Measurements from ENCODE around the gene C9orf43. TPM values are rescaled to one million over a fixed set of nuclear protein-coding genes. Genes with fewer than 3 reads are reported as not detected.

The C9orf43 gene
- total RNA-seq, 1 donor from 2014 or later: 0.35 TPM

- intact Hi-C loops (cut with DNase I): no loop called here
- Histone ChIP-seq H3K4me3 (no peak overlapping the region), H3K36me3 (no peaks in the 10 kb centered on the region), H3K9me3 (no peaks in the 10 kb centered on the region), H3K27me3 (ENCODE audit: low read depth) (no peaks in the 10 kb centered on the region), H3K27ac (no peak overlapping the region), H3K4me1 (peaks cover 12% of the 10 kb centered on the region)
- TF ChIP-seq, protein P1, sequence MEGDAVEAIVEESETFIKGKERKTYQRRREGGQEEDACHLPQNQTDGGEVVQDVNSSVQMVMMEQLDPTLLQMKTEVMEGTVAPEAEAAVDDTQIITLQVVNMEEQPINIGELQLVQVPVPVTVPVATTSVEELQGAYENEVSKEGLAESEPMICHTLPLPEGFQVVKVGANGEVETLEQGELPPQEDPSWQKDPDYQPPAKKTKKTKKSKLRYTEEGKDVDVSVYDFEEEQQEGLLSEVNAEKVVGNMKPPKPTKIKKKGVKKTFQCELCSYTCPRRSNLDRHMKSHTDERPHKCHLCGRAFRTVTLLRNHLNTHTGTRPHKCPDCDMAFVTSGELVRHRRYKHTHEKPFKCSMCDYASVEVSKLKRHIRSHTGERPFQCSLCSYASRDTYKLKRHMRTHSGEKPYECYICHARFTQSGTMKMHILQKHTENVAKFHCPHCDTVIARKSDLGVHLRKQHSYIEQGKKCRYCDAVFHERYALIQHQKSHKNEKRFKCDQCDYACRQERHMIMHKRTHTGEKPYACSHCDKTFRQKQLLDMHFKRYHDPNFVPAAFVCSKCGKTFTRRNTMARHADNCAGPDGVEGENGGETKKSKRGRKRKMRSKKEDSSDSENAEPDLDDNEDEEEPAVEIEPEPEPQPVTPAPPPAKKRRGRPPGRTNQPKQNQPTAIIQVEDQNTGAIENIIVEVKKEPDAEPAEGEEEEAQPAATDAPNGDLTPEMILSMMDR (IDR thresholded peaks at IDR 0.05): no peak
- DNase-seq (no peak), ATAC-seq (no peak)
Observed at GRCh38 chr9:113462781-113463286, 52.3 kb downstream of the C9orf43 start.

- intact Hi-C loops (cut with DNase I): no loop called here
- Histone ChIP-seq H3K4me1 (peaks cover 12% of the 10 kb centered on the region), H3K4me3 (peak within 1 kb of the TSS; percentile 50), H3K36me3 (no peaks in the 10 kb centered on the region), H3K9me3 (no peaks in the 10 kb centered on the region), H3K27ac (no peak within 1 kb of the TSS), H3K27me3 (ENCODE audit: low read depth) (no peaks in the 10 kb centered on the region)
- DNase-seq: peak; percentile 81
- TF ChIP-seq, protein P1 (IDR thresholded peaks at IDR 0.05): no peak
- ATAC-seq: peak; percentile 96 to 99
Observed at GRCh38 chr9:113463418-113464285, 53.1 kb downstream of the C9orf43 start, which contains the start of gene RGS3. RGS3 (plus strand) TSS chr9:113463727; CDS start chr9:113463803, 76 bp downstream.

GRCh38 chr9:113464286-113464660 is 53.7 kb downstream of the C9orf43 start:
- intact Hi-C loops (cut with DNase I): no loop called here
- DNase-seq (no peak), ATAC-seq (no peak)
- Histone ChIP-seq H3K36me3 (no peaks in the 10 kb centered on the region), H3K4me1 (peaks cover 12% of the 10 kb centered on the region), H3K4me3 (no peak overlapping the region), H3K27ac (no peak overlapping the region), H3K9me3 (no peaks in the 10 kb centered on the region), H3K27me3 (ENCODE audit: low read depth) (no peaks in the 10 kb centered on the region)
- TF ChIP-seq, protein P1 (IDR thresholded peaks at IDR 0.05): no peak

GRCh38 chr9:113465599-113466140 is 55.1 kb downstream of the C9orf43 start:
- ATAC-seq (no peak), DNase-seq (no peak)
- H3K27ac ChIP-seq: no peak overlapping the region
- TF ChIP-seq, protein P1 (IDR thresholded peaks at IDR 0.05): no peak
- H3K27me3 ChIP-seq (ENCODE audit: low read depth): no peaks in the 10 kb centered on the region
- intact Hi-C loops (cut with DNase I): no loop called here
- H3K9me3 ChIP-seq: no peaks in the 10 kb centered on the region
- peaks cover 12% of the 10 kb centered on the region for H3K4me1 ChIP-seq
- H3K4me3 ChIP-seq: no peak overlapping the region
- H3K36me3 ChIP-seq: no peaks in the 10 kb centered on the region

DNA sequence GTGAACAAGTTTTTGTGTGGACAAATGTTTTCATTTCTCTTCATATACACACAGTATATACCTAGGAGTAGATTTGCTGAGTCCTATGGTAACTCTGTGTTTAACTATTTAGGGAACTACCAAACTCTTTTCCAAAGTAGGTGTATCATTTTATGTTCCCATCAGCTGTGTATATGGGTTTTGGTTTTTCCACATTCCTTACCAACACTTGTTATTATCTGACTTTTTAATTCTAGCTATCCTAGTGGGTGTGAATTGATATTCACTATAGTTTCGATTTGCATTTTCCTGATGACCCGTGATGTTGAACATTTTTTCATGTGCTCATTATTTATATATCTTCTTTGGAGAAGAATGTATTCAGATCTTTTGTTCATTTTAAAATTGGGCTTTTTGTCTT is 56.6 kb downstream of the C9orf43 start:
- intact Hi-C loops (cut with DNase I): no loop called here
- Histone ChIP-seq H3K4me1 (peaks cover 12% of the 10 kb centered on the region), H3K27ac (no peak overlapping the region), H3K27me3 (ENCODE audit: low read depth) (no peaks in the 10 kb centered on the region), H3K9me3 (no peaks in the 10 kb centered on the region), H3K4me3 (no peak overlapping the region), H3K36me3 (no peaks in the 10 kb centered on the region)
- ATAC-seq (no peak), DNase-seq (no peak)
- TF ChIP-seq, protein P1 (IDR thresholded peaks at IDR 0.05): no peak

Data from lower lobe of right lung (tissue), 2 donors.